Ishikawa (cell line): ENCODE measurements around the gene WDR5B.

Experiments used
- EP300 ChIP-seq: IDR thresholded peaks from 2 replicates; pipeline ENCODE4 v1.6.1; 2012; ENCODE audit warnings: borderline replicate concordance
- NFIC ChIP-seq: IDR thresholded peaks from 2 replicates; pipeline ENCODE4 v1.6.1; 2012
- RAD21 ChIP-seq: IDR thresholded peaks from 2 replicates; pipeline ENCODE4 v1.6.1; 2012; ENCODE audit warnings: low read depth
- TAF1 ChIP-seq: IDR thresholded peaks from 2 replicates; pipeline ENCODE4 v1.6.1; 2012; ENCODE audit warnings: low read depth, mild to moderate bottlenecking
- TF ChIP-seq, protein P1 (sequence below): IDR thresholded peaks from 2 replicates; pipeline ENCODE4 v1.6.1; 2012
- TF ChIP-seq, protein P2 (sequence below): IDR thresholded peaks from 2 replicates; pipeline ENCODE4 v1.6.1; 2012; ENCODE audit warnings: low read depth, mild to moderate bottlenecking

DNA sequence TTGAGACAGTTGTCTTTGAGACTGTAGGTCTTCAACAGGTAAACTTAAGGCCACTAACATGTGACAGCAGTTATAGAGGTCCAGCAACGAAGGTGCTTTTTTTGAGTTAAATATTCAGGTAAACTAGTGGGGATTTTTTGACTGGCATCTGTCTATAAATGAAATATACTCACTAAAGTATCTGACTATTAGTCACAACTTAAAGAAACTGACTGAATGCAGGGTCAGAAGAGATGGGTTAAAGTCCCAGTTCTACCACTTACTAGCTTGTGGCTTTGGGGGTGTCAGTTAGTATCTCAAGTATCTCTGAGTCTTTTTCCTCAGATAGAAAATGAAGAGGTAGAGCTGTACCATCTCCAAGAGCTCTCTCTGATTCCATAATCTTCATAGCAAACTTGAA lies 50.8 kb downstream of the WDR5B start:
- TF ChIP-seq, protein P1, sequence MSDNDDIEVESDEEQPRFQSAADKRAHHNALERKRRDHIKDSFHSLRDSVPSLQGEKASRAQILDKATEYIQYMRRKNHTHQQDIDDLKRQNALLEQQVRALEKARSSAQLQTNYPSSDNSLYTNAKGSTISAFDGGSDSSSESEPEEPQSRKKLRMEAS: no peak
- TF ChIP-seq TAF1 (no peak), NFIC (no peak), EP300 (no peak), RAD21 (no peak)
- TF ChIP-seq, protein P2, sequence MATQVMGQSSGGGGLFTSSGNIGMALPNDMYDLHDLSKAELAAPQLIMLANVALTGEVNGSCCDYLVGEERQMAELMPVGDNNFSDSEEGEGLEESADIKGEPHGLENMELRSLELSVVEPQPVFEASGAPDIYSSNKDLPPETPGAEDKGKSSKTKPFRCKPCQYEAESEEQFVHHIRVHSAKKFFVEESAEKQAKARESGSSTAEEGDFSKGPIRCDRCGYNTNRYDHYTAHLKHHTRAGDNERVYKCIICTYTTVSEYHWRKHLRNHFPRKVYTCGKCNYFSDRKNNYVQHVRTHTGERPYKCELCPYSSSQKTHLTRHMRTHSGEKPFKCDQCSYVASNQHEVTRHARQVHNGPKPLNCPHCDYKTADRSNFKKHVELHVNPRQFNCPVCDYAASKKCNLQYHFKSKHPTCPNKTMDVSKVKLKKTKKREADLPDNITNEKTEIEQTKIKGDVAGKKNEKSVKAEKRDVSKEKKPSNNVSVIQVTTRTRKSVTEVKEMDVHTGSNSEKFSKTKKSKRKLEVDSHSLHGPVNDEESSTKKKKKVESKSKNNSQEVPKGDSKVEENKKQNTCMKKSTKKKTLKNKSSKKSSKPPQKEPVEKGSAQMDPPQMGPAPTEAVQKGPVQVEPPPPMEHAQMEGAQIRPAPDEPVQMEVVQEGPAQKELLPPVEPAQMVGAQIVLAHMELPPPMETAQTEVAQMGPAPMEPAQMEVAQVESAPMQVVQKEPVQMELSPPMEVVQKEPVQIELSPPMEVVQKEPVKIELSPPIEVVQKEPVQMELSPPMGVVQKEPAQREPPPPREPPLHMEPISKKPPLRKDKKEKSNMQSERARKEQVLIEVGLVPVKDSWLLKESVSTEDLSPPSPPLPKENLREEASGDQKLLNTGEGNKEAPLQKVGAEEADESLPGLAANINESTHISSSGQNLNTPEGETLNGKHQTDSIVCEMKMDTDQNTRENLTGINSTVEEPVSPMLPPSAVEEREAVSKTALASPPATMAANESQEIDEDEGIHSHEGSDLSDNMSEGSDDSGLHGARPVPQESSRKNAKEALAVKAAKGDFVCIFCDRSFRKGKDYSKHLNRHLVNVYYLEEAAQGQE: no peak
